Gastroesophageal sphincter (tissue), 3 donors: ENCODE results near the gene TIMM17B.

ENCODE experiments used
- CTCF ChIP-seq, 4 experiments: fragments of 200-600 bp in 2 of 4; fragments of 450-650 bp in 2 of 4; sonication (generic) in 1 of 4; IDR thresholded peaks; one replicate each; pipeline ENCODE4 v1.5.1; 2017 to 2019; ENCODE audit warnings: antibody characterized with exemption in 4 of 4, mild to moderate bottlenecking in 2 of 4, moderate library complexity in 2 of 4
- EP300 ChIP-seq: sonication (generic); formaldehyde crosslinking; IDR thresholded peaks from one replicate; pipeline ENCODE4 v1.6.1; 2017; ENCODE audit warnings: antibody characterized with exemption, mild to moderate bottlenecking
- POLR2A ChIP-seq, 2 donors: fragments of 450-650 bp; IDR thresholded peaks; one replicate each; pipeline ENCODE4 v1.6.1; 2017; ENCODE audit warnings: antibody characterized with exemption in 2 of 2, mild to moderate bottlenecking in 2 of 2, moderate library complexity in 1 of 2
- POLR2AphosphoS5 ChIP-seq: sonication (generic); formaldehyde crosslinking; IDR thresholded peaks from one replicate; pipeline ENCODE4 v1.6.1; 2017; ENCODE audit warnings: antibody characterized with exemption

- TF ChIP-seq POLR2AphosphoS5 (no peak), CTCF (IDR thresholded peaks at IDR 0.05) (no peak), POLR2A (IDR thresholded peaks at IDR 0.05) (no peak), EP300 (no peak)
Measured at GRCh38 chrX:48923771-48924170, 26.2 kb upstream of the TIMM17B start.
